Tibial artery (tissue), 4 donors: ENCODE results near the gene PNN.
"Not testable (repeated sequence)": the region's sequence is repeated elsewhere in the genome, so short reads cannot be mapped to it uniquely, and the experiment has no call there.

ENCODE experiments used
- DNase-seq, 2 donors: peaks; one replicate each; pipeline ENCODE4 v3.0.0-alpha.2; 2019
- H3K27ac ChIP-seq, 2 donors: fragments of 200-600 bp; sonication (generic) in 1 of 2; 1 replicate in 1 of 2; 2 replicates in 1 of 2; pipeline ENCODE4 v1.5.1; 2018 to 2019; ENCODE audit warnings: mild to moderate bottlenecking in 1 of 2
- H3K27me3 ChIP-seq, 2 donors: fragments of 200-600 bp; sonication (generic) in 1 of 2; one replicate each; pipeline versions ENCODE4 v1.5.1 to v1.6.0; 2016 to 2019
- H3K36me3 ChIP-seq, 3 donors: fragments of 200-600 bp; sonication (generic) in 2 of 3; one replicate each; pipeline ENCODE4 v1.5.1; 2016 to 2019; ENCODE audit warnings: mild to moderate bottlenecking in 2 of 3
- H3K4me1 ChIP-seq, 4 donors: fragments of 200-600 bp; sonication (generic) in 2 of 4; 1 replicate in 3 of 4; 2 replicates in 1 of 4; pipeline ENCODE4 v1.5.1; 2016 to 2019
- H3K4me3 ChIP-seq, 2 donors: fragments of 200-600 bp; sonication (generic) in 1 of 2; 1 replicate in 1 of 2; 2 replicates in 1 of 2; pipeline ENCODE4 v1.5.1; 2018 to 2019; ENCODE audit warnings: mild to moderate bottlenecking in 2 of 2
- H3K9me3 ChIP-seq, 3 donors: fragments of 200-600 bp; sonication (generic) in 1 of 3; one replicate each; pipeline ENCODE4 v1.5.1; 2016 to 2019
- intact Hi-C: fragments of 100-400 bp; cut with DNase I; formaldehyde crosslinking; loops from one replicate; pipeline ENCODE4 v1.15.0; 2023; ENCODE audit warnings: low total_unique reads
- TF ChIP-seq, protein P1 (sequence below), 2 experiments: fragments of 200-600 bp in 1 of 2; fragments of 450-650 bp in 1 of 2; IDR thresholded peaks; one replicate each; pipeline ENCODE4 v1.5.1; 2017 to 2019; ENCODE audit warnings: antibody characterized with exemption in 2 of 2, mild to moderate bottlenecking in 1 of 2, moderate library complexity in 1 of 2

Gene PNN

DNA sequence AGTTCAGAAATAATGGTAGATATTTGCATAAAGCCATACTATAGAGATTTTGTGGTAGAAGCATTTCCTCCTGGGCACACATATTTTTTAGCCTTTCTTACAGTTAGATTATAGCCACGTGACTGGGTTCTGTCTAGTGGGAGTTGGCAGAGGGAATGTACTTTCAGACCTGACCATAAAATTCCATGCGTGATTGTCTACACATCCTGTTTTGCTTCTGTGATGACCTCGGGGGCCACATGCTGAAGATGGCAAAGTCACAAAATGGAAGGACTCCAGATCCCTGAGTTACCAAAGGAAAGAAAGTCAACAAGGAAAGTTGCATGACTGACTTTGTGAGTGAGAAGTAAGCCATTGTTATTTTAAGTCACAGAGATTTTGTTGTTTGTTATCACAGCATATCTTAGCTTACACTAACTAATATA is 44.0 kb downstream of the PNN start:
- Histone ChIP-seq H3K36me3 (no peaks in the 10 kb centered on the region), H3K4me1 (no peaks in the 10 kb centered on the region), H3K4me3 (no peak overlapping the region), H3K9me3 (no peaks in the 10 kb centered on the region), H3K27ac (no peak overlapping the region), H3K27me3 (no peaks in the 10 kb centered on the region)
- no peak for DNase-seq
- intact Hi-C loops: no loop called here
- TF ChIP-seq, protein P1, sequence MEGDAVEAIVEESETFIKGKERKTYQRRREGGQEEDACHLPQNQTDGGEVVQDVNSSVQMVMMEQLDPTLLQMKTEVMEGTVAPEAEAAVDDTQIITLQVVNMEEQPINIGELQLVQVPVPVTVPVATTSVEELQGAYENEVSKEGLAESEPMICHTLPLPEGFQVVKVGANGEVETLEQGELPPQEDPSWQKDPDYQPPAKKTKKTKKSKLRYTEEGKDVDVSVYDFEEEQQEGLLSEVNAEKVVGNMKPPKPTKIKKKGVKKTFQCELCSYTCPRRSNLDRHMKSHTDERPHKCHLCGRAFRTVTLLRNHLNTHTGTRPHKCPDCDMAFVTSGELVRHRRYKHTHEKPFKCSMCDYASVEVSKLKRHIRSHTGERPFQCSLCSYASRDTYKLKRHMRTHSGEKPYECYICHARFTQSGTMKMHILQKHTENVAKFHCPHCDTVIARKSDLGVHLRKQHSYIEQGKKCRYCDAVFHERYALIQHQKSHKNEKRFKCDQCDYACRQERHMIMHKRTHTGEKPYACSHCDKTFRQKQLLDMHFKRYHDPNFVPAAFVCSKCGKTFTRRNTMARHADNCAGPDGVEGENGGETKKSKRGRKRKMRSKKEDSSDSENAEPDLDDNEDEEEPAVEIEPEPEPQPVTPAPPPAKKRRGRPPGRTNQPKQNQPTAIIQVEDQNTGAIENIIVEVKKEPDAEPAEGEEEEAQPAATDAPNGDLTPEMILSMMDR (IDR thresholded peaks at IDR 0.05): no peak

DNA sequence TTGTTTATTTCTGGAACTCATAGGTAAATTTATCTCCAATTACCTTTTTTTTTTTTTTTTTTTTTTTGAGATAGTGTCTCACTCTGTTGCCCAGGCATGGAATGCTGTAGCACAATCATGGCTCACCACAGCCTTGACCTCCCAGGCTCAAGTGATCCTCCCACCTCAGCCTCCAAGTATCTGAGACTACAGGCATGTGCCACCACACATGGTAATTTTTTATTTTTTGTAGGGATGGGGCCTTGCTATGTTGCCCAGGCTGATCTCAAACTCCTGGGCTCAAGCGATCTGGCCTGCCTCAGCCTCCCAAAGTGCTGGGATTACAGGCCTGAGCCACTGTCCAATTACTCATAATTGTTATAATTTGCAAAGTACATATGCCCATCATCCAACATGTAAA is 45.4 kb downstream of the PNN start:
- H3K4me1 ChIP-seq, H3K27me3 ChIP-seq, DNase-seq, H3K4me3 ChIP-seq, H3K27ac ChIP-seq, H3K9me3 ChIP-seq, intact Hi-C loops, H3K36me3 ChIP-seq: not testable (repeated sequence)

DNA sequence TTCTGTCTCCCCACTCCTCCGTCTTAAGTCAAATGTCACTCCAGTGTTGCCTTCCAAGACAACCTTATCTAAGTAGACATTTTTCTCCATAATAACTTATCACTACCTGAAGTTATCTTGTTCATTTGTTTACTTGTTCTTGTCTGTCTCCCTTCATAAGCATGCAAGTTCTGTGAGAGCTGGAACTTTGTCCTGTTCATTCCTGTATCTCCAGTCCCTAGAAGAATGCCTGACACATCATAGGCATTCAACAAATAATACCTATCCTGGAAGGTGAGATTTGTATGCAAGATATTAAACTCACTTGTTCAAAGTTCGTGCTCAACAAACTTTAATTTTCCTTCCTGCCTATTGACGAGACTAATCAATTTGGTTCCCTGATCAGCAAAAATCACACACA is 53.0 kb downstream of the PNN start:
- TF ChIP-seq, protein P1 (IDR thresholded peaks at IDR 0.05): no peak
- H3K4me1 ChIP-seq: peaks cover 0 to 5% (median 0%) of the 10 kb centered on the region in 4 donors
- H3K27me3 ChIP-seq: no peaks in the 10 kb centered on the region
- no peak for DNase-seq
- H3K27ac ChIP-seq: no peak overlapping the region
- H3K36me3 ChIP-seq: no peaks in the 10 kb centered on the region
- intact Hi-C loops: no loop called here
- H3K9me3 ChIP-seq: no peaks in the 10 kb centered on the region
- H3K4me3 ChIP-seq: no peak overlapping the region

DNA sequence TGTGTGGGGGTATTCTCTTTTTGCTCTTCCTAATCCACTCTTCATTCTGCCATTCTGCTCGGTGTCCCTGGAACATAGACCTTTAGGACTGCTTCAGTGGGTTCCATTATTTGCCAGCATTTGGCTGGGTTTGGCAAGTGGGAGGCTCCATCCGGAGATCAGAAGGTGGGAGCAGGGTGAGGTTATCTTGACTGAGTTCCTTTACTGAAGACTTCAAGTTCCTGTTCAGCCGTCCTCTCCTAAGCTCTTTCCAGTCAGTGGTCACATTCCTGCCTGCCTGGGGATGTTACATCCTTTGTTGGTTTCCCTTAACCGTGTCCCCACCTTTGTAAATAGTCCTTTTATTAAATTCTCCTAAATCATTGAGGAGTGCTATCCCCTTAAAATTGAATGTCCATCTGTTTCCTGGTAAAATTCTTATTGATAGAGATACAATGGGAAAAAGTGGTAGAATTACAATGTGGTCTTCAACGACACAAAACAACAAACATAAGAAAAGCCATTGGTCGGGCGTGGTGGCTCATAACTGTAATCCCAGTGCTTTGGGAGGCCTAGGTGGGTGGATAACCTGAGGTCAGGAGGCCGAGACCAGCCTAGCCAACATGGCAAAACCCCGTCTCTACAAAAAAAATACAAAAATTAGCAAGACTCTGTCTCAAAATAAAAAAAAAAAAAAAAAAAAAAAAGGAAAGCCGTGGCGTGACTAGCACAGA is 53.6 kb downstream of the PNN start:
- TF ChIP-seq, protein P1 (IDR thresholded peaks at IDR 0.05): no peak
- Histone ChIP-seq H3K27me3 (no peaks in the 10 kb centered on the region), H3K4me1 (peaks cover 0 to 6% (median 0%) of the 10 kb centered on the region in 4 donors), H3K36me3 (no peaks in the 10 kb centered on the region), H3K4me3 (no peak overlapping the region), H3K9me3 (no peaks in the 10 kb centered on the region), H3K27ac (no peak overlapping the region)
- no peak for DNase-seq
- intact Hi-C loops: no loop called here

DNA sequence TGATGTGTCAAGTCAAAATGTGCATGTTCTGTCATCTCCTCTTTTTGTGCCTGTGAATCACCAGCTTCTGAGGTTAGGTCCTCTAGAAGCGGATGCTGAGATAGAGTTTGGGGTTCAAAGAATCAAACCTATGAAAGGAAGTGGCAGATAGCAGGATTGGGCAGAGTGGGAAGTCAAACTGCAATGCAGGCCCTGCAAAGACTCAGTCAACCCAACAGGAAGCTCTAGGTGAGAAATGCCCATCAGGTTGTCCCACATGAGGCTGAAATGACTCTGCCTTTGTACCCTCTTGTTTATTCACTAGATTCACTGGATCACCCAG is 54.1 kb downstream of the PNN start:
- Histone ChIP-seq H3K27me3 (no peaks in the 10 kb centered on the region), H3K4me1 (peaks cover 0 to 6% (median 0%) of the 10 kb centered on the region in 4 donors), H3K4me3 (no peak overlapping the region), H3K9me3 (no peaks in the 10 kb centered on the region), H3K27ac (no peak overlapping the region), H3K36me3 (no peaks in the 10 kb centered on the region)
- DNase-seq: no peak
- intact Hi-C loops: no loop called here
- TF ChIP-seq, protein P1 (IDR thresholded peaks at IDR 0.05): no peak

DNA sequence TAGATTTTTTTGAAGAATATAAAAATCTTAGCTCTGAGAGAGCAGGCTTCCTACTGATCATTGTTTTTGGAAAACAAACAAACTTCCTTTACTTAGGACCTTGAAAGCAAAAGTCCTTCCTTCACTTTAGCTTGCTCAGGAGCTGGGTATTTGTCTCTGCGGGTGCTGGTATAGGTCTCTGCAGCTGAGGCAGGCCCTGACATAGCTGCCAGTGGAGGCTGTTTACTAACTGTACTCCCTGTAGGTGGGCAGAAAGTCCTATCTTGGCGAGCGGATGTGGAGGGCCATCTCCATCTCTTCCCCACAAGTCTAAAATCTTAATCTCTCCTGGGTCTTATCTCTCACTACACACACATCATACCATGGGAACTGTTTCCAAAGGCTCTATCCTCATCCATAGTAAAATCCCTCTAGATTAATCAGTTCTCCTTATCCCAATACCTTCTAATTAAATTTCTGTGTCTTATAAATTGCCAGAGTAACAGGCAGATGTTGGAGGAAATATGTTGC is 54.6 kb downstream of the PNN start:
- DNase-seq: no peak
- Histone ChIP-seq H3K27ac (no peak overlapping the region), H3K9me3 (no peaks in the 10 kb centered on the region), H3K27me3 (no peaks in the 10 kb centered on the region), H3K36me3 (no peaks in the 10 kb centered on the region), H3K4me3 (no peak overlapping the region), H3K4me1 (peaks cover 0 to 6% (median 0%) of the 10 kb centered on the region in 4 donors)
- intact Hi-C loops: no loop called here
- TF ChIP-seq, protein P1 (IDR thresholded peaks at IDR 0.05): no peak
